SK-N-SH treated with all-trans-retinoic acid at 6 μM for 48 hours (cell line): ENCODE results near the gene FBXO45.

Experiments
- ARNTL ChIP-seq: fragments of 450-650 bp; formaldehyde crosslinking; IDR thresholded peaks from 2 replicates; pipeline ENCODE4 v1.5.0; 2020; ENCODE audit warnings: low read depth, mild to moderate bottlenecking, moderate library complexity, borderline replicate concordance
- BACH2 ChIP-seq: fragments of 250-450 bp; sonication (Bioruptor Pico); IDR thresholded peaks from 2 replicates; pipeline ENCODE4 v1.9.0; 2021; ENCODE audit warnings: mild to moderate bottlenecking, borderline replicate concordance
- CREB5 ChIP-seq: fragments of 250-450 bp; sonication (Bioruptor Pico); IDR thresholded peaks from 2 replicates; pipeline ENCODE4 v1.5.1; 2020; ENCODE audit warnings: low read depth, mild to moderate bottlenecking, moderate library complexity
- CSDC2 ChIP-seq: fragments of 250-450 bp; sonication (Bioruptor Pico); IDR thresholded peaks from 2 replicates; pipeline ENCODE4 v1.5.0; 2020; ENCODE audit warnings: mild to moderate bottlenecking, moderate library complexity
- ESRRG ChIP-seq: fragments of 250-450 bp; sonication (Bioruptor Pico); IDR thresholded peaks from 2 replicates; pipeline ENCODE4 v1.6.1; 2021; ENCODE audit warnings: mild to moderate bottlenecking
- OSR1 ChIP-seq: fragments of 250-450 bp; sonication (Bioruptor Pico); IDR thresholded peaks from 2 replicates; pipeline ENCODE4 v1.8.0; 2022; ENCODE audit warnings: moderate library complexity, mild to moderate bottlenecking, inconsistent platforms
- PPARA ChIP-seq: fragments of 250-450 bp; sonication (Bioruptor Pico); IDR thresholded peaks from 2 replicates; pipeline ENCODE4 v1.5.0; 2020; ENCODE audit warnings: mild to moderate bottlenecking, borderline replicate concordance
- RARB ChIP-seq: fragments of 250-450 bp; sonication (Bioruptor Pico); IDR thresholded peaks from 2 replicates; pipeline ENCODE4 v1.8.0; 2021; ENCODE audit warnings: mild to moderate bottlenecking, moderate library complexity
- ZFP3 ChIP-seq: fragments of 250-450 bp; sonication (Bioruptor Pico); IDR thresholded peaks from 2 replicates; pipeline ENCODE4 v1.5.0; 2020; ENCODE audit warnings: mild to moderate bottlenecking, moderate library complexity
- ZNF8 ChIP-seq: fragments of 450-650 bp; formaldehyde crosslinking; IDR thresholded peaks from 2 replicates; pipeline ENCODE4 v1.5.0; 2020; ENCODE audit warnings: mild to moderate bottlenecking, moderate library complexity
- TF ChIP-seq, protein P1 (sequence below): fragments of 250-450 bp; sonication (Bioruptor Pico); IDR thresholded peaks from 2 replicates; pipeline ENCODE4 v1.8.0; 2020; ENCODE audit warnings: mild to moderate bottlenecking, moderate library complexity, borderline replicate concordance

GRCh38 chr3:196627918-196628231, 59.4 kb downstream of the FBXO45 start:
- TF ChIP-seq OSR1 (CRISPR knock-in tag) (no peak), CSDC2 (no peak), ZFP3 (CRISPR knock-in tag) (no peak), CREB5 (no peak), RARB (CRISPR knock-in tag) (no peak), BACH2 (CRISPR knock-in tag) (no peak), ARNTL (CRISPR knock-in tag) (no peak), ZNF8 (CRISPR knock-in tag) (no peak), ESRRG (CRISPR knock-in tag) (no peak), PPARA (CRISPR knock-in tag) (no peak)
- TF ChIP-seq, protein P1, sequence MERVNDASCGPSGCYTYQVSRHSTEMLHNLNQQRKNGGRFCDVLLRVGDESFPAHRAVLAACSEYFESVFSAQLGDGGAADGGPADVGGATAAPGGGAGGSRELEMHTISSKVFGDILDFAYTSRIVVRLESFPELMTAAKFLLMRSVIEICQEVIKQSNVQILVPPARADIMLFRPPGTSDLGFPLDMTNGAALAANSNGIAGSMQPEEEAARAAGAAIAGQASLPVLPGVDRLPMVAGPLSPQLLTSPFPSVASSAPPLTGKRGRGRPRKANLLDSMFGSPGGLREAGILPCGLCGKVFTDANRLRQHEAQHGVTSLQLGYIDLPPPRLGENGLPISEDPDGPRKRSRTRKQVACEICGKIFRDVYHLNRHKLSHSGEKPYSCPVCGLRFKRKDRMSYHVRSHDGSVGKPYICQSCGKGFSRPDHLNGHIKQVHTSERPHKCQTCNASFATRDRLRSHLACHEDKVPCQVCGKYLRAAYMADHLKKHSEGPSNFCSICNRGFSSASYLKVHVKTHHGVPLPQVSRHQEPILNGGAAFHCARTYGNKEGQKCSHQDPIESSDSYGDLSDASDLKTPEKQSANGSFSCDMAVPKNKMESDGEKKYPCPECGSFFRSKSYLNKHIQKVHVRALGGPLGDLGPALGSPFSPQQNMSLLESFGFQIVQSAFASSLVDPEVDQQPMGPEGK (CRISPR knock-in tag) = no peak
